ENCODE measurements around the gene NOL11. TPM values are rescaled to one million over a fixed set of nuclear protein-coding genes. Genes with fewer than 3 reads are reported as not detected.

Gene NOL11
- total RNA-seq, 2 experiments from 2014 or later = 64.9 to 65.5 TPM

GRCh38 chr17:67712375-67712774, 5.4 kb upstream of the NOL11 start:
- ChIA-PET CTCF (ENCODE audit: unreplicated experiment) (no interaction called here), POLR2A (interaction anchor here (0.6 to 1.4 kb wide), 6 partner anchors 10 to 746 kb away, joined by 3 to 8 read pairs (median 3); no protein-coding TSS in a partner anchor)
- no peak for TF ChIP-seq CTCF (conservative IDR thresholded peaks at IDR 0.05; ENCODE audit: low read length)
- TF ChIP-seq EZH2phosphoT487 (IDR thresholded peaks at IDR 0.05; ENCODE audit: borderline replicate concordance, low read depth, low read length) = no peak
- H3K27ac ChIP-seq (ENCODE audit: low read depth, low read length, poor library complexity, severe bottlenecking) = no peak overlapping the region
- no peak overlapping the region for H3K4me2 ChIP-seq (ENCODE audit: low read length)
- no peak overlapping the region for H3K4me3 ChIP-seq (ENCODE audit: low read depth, low read length, poor library complexity, severe bottlenecking)
- no peak overlapping the region for H2AFZ ChIP-seq (ENCODE audit: low read length)
- peaks cover 9% of the 10 kb centered on the region for H3K4me1 ChIP-seq (ENCODE audit: insufficient read depth, low read length, poor library complexity, severe bottlenecking)
- no peaks in the 10 kb centered on the region for H3K36me3 ChIP-seq (ENCODE audit: insufficient read depth, low read length)
- no peaks in the 10 kb centered on the region for H4K20me1 ChIP-seq (ENCODE audit: insufficient read depth, low read length)
- no TSS peak for BruUV-seq (replicated peaks)
- no peaks in the 10 kb centered on the region for H3K9me2 ChIP-seq (ENCODE audit: insufficient read depth, low read length)
- peaks cover 9% of the 10 kb centered on the region; the same call in 1 of the 2 replicates for H3K79me2 ChIP-seq (ENCODE audit: insufficient read depth, low read depth, low read length)
- no peak for DNase-seq (ENCODE audit: low spot score)
- intact Hi-C loops (cut with micrococcal nuclease; ENCODE audit: unreplicated experiment) = no loop called here
- H3K9me3 ChIP-seq (ENCODE audit: low read length) = no peaks in the 10 kb centered on the region; the same call in 1 of the 2 replicates

GRCh38 chr17:67713169-67713568, 4.6 kb upstream of the NOL11 start:
- Histone ChIP-seq H3K79me2 (ENCODE audit: insufficient read depth, low read depth, low read length) (peaks cover 13% of the 10 kb centered on the region; the same call in 1 of the 2 replicates), H3K4me1 (ENCODE audit: insufficient read depth, low read length, poor library complexity, severe bottlenecking) (peaks cover 9% of the 10 kb centered on the region), H3K9me3 (ENCODE audit: low read length) (no peaks in the 10 kb centered on the region; the same call in 1 of the 2 replicates), H3K36me3 (ENCODE audit: insufficient read depth, low read length) (no peaks in the 10 kb centered on the region), H2AFZ (ENCODE audit: low read length) (no peak overlapping the region), H4K20me1 (ENCODE audit: insufficient read depth, low read length) (no peaks in the 10 kb centered on the region), H3K4me3 (ENCODE audit: low read depth, low read length, poor library complexity, severe bottlenecking) (no peak overlapping the region), H3K27ac (ENCODE audit: low read depth, low read length, poor library complexity, severe bottlenecking) (no peak overlapping the region), H3K9me2 (ENCODE audit: insufficient read depth, low read length) (no peaks in the 10 kb centered on the region), H3K4me2 (ENCODE audit: low read length) (no peak overlapping the region)
- no peak for DNase-seq (ENCODE audit: low spot score)
- ChIA-PET CTCF (ENCODE audit: unreplicated experiment) (no interaction called here), POLR2A (interaction anchor here (1.4 kb wide), 2 partner anchors 11 to 13 kb away, joined by 3 to 4 read pairs; no protein-coding TSS in a partner anchor)
- BruUV-seq (replicated peaks) = no TSS peak
- intact Hi-C loops (cut with micrococcal nuclease; ENCODE audit: unreplicated experiment) = no loop called here
- no peak for TF ChIP-seq CTCF (conservative IDR thresholded peaks at IDR 0.05; ENCODE audit: low read length)
- TF ChIP-seq EZH2phosphoT487 (IDR thresholded peaks at IDR 0.05; ENCODE audit: borderline replicate concordance, low read depth, low read length) = no peak

- peak overlapping the region; percentile 84 for H3K4me3 ChIP-seq (ENCODE audit: low read depth, low read length, poor library complexity, severe bottlenecking)
- H3K36me3 ChIP-seq (ENCODE audit: insufficient read depth, low read length) = peaks cover 17% of the 10 kb centered on the region
- intact Hi-C loops (cut with micrococcal nuclease; ENCODE audit: unreplicated experiment) = loop anchor here (2.0 to 5.0 kb wide), 2 partner anchors 108 to 321 kb away; partner anchors contain the start of genes BPTF and KPNA2
- no peaks in the 10 kb centered on the region; the same call in 1 of the 2 replicates for H3K9me3 ChIP-seq (ENCODE audit: low read length)
- H3K9me2 ChIP-seq (ENCODE audit: insufficient read depth, low read length) = no peaks in the 10 kb centered on the region
- peak overlapping the region; percentile 41; the same call in 1 of the 2 replicates for H2AFZ ChIP-seq (ENCODE audit: low read length)
- peaks cover 27% of the 10 kb centered on the region for H3K4me1 ChIP-seq (ENCODE audit: insufficient read depth, low read length, poor library complexity, severe bottlenecking)
- BruUV-seq (replicated peaks) = no TSS peak
- no peak for DNase-seq (ENCODE audit: low spot score)
- H4K20me1 ChIP-seq (ENCODE audit: insufficient read depth, low read length) = no peaks in the 10 kb centered on the region
- H3K79me2 ChIP-seq (ENCODE audit: insufficient read depth, low read depth, low read length) = peaks cover 45% of the 10 kb centered on the region
- peak overlapping the region; percentile 58 for H3K27ac ChIP-seq (ENCODE audit: low read depth, low read length, poor library complexity, severe bottlenecking)
- POLR2A ChIA-PET = interaction anchor here (0.9 to 1.7 kb wide), 2 partner anchors 8 to 10 kb away, joined by 3 to 6 read pairs; no protein-coding TSS in a partner anchor
- no peak for TF ChIP-seq CTCF (conservative IDR thresholded peaks at IDR 0.05; ENCODE audit: low read length)
- TF ChIP-seq EZH2phosphoT487 (IDR thresholded peaks at IDR 0.05; ENCODE audit: borderline replicate concordance, low read depth, low read length) = no peak
- CTCF ChIA-PET (ENCODE audit: unreplicated experiment) = no interaction called here
- peak overlapping the region; percentile 76 for H3K4me2 ChIP-seq (ENCODE audit: low read length)
These were observed 1.3 kb upstream of the NOL11 start for GRCh38 chr17:67716405-67716798.
